ENCODE measurements around the gene INHA. TPM values are rescaled to one million over a fixed set of nuclear protein-coding genes. Genes with fewer than 3 reads are reported as not detected.

INHA gene
- total RNA-seq, 1 experiment from 2014 or later, result 0.31 TPM

DNA sequence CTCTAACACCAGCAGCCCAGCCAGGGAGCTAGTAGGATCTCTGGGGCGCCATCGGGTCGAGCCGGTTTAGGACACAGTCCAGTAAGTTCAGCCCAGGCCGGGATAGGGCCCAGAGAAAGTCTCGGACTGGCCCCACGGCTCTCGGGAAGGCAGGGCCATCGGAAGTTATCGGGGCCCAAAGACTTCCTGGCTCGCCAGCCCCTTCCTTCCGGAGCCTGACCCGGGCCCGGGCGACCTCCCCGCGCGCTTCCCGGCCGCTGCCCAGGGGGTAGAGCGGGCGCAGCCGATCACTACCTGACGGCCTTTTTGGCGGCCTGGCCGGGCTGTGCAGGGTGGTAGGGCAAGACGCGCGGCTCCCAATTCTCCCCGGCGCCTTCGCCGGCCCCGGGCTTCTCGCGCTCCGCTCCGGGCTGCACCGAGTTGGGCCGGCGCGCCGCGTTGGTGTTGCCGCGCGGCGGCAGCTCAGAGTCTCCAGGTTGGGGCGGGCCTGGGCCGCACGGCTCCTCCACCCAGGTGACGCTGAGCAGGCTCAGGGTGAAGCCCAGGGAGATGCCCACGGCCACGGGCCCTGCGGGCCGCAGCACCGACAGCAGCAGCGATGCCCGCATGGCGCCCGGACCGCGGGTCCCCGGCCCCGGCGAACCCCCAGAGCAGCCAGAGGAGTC, 29.0 kb upstream of the INHA start:
- peaks cover 24 to 38% (median 30%) of the 10 kb centered on the region in 3 experiments for H3K36me3 Mint-ChIP-seq (ENCODE audit: insufficient read depth in 1 of 3, low read depth in 3 of 3)
- peak overlapping the region; percentile 57; the same call in 1 of the 2 replicates for H3K14ac ChIP-seq (ENCODE audit: insufficient read depth, low read length)
- H3K79me2 ChIP-seq (ENCODE audit: insufficient read depth, low read length), result no peaks in the 10 kb centered on the region
- WGBS (ENCODE audit: extremely low coverage, insufficient read length, low lambda C conversion rate), result no CpG with 5 or more reads among the region's 66 CpGs
- H3K27me3 Mint-ChIP-seq (ENCODE audit: low read depth), result peaks cover 27% of the 10 kb centered on the region
- peaks cover 5% of the 10 kb centered on the region; the same call in 1 of the 2 replicates for H3K4me1 ChIP-seq (ENCODE audit: insufficient read depth, low read length)
- no peak overlapping the region for H2BK12ac ChIP-seq (ENCODE audit: insufficient read length, low read depth, low read length)
- H2BK120ac ChIP-seq (ENCODE audit: low read depth, low read length, poor library complexity, severe bottlenecking), result no peak overlapping the region
- no peak overlapping the region for H2AFZ ChIP-seq (ENCODE audit: low read length)
- peak overlapping the region in 1 of 3 experiments; percentile 88; a peak in 2 of 7 replicates for H3K27ac Mint-ChIP-seq
- H3K27ac ChIP-seq (ENCODE audit: insufficient read length, low read depth, low read length), result no peak overlapping the region
- H3K79me1 ChIP-seq (ENCODE audit: insufficient read depth, low read depth, low read length, poor library complexity, severe bottlenecking), result no peaks in the 10 kb centered on the region
- H4K91ac ChIP-seq (ENCODE audit: insufficient read length, low read depth, low read length), result no peak overlapping the region
- H3K56ac ChIP-seq (ENCODE audit: insufficient read length, low read depth, low read length), result no peak overlapping the region
- no peak overlapping the region for H3K18ac ChIP-seq (ENCODE audit: insufficient read length, low read depth, low read length)
- H3K4me1 Mint-ChIP-seq, result peaks cover 26 to 28% of the 10 kb centered on the region in 2 experiments
- no peak overlapping the region for H2BK5ac ChIP-seq (ENCODE audit: insufficient read length, low read length)
- no peaks in the 10 kb centered on the region for H4K20me1 ChIP-seq (ENCODE audit: control insufficient read depth, insufficient read depth, insufficient read length)
- H4K5ac ChIP-seq (ENCODE audit: insufficient read length, low read depth, low read length), result no peak overlapping the region
- no peak overlapping the region for H4K8ac ChIP-seq (replicated peaks; ENCODE audit: insufficient read length, low read depth, low read length)
- peaks cover 0 to 4% of the 10 kb centered on the region in 2 experiments; a peak in 1 of 5 replicates for H3K9me3 Mint-ChIP-seq
- no peak overlapping the region for H3K23ac ChIP-seq (ENCODE audit: insufficient read length, low read depth, low read length)
- peak overlapping the region; percentile 94 for H3K4me2 ChIP-seq (ENCODE audit: insufficient read depth, insufficient read length, low read length)
- H3K23me2 ChIP-seq (ENCODE audit: insufficient read length, low read depth, low read length, poor library complexity, severe bottlenecking), result peaks cover 16% of the 10 kb centered on the region
- H3K4me3 Mint-ChIP-seq, result peak overlapping the region; percentile 87 to 94
- H3K4ac ChIP-seq (ENCODE audit: low read depth, low read length), result no peak overlapping the region
- no peak overlapping the region for H3T11ph ChIP-seq (ENCODE audit: low read length)
- H2BK20ac ChIP-seq (ENCODE audit: low read depth, low read length, poor library complexity, severe bottlenecking), result no peak overlapping the region
- TF ChIP-seq, protein P1, sequence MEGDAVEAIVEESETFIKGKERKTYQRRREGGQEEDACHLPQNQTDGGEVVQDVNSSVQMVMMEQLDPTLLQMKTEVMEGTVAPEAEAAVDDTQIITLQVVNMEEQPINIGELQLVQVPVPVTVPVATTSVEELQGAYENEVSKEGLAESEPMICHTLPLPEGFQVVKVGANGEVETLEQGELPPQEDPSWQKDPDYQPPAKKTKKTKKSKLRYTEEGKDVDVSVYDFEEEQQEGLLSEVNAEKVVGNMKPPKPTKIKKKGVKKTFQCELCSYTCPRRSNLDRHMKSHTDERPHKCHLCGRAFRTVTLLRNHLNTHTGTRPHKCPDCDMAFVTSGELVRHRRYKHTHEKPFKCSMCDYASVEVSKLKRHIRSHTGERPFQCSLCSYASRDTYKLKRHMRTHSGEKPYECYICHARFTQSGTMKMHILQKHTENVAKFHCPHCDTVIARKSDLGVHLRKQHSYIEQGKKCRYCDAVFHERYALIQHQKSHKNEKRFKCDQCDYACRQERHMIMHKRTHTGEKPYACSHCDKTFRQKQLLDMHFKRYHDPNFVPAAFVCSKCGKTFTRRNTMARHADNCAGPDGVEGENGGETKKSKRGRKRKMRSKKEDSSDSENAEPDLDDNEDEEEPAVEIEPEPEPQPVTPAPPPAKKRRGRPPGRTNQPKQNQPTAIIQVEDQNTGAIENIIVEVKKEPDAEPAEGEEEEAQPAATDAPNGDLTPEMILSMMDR (conservative IDR thresholded peaks at IDR 0.05), result no peak
- H2BK15ac ChIP-seq (ENCODE audit: low read depth, low read length), result no peak overlapping the region
- no peaks in the 10 kb centered on the region for H3K27me3 ChIP-seq (ENCODE audit: insufficient read depth, low read length)
- peak overlapping the region; percentile 51 for H3K9ac ChIP-seq (ENCODE audit: extremely low read depth, insufficient read length, low read length)
- DNase-seq, result no peak
- no peak overlapping the region for H2AK5ac ChIP-seq (ENCODE audit: insufficient read length, low read length)
- H3K9me3 ChIP-seq (ENCODE audit: control insufficient read depth, low read depth, low read length), result no peaks in the 10 kb centered on the region
